ENCODE results near the gene MT2A.

The MT2A gene

GRCh38 chr16:56609463-56609921 is 1.1 kb downstream of the MT2A start:
- Histone ChIP-seq H3K4me1 (ENCODE audit: control insufficient read depth in 1 of 2, insufficient read depth in 2 of 2, low read length in 2 of 2) (peaks cover 19 to 44% of the 10 kb centered on the region in 2 donors), H3K27ac (ENCODE audit: low read depth, low read length) (peak overlapping the region; percentile 81), H3K4me3 (ENCODE audit: low read depth in 1 of 2, low read length in 2 of 2) (peak overlapping the region; percentile 85 to 95), H3K36me3 (ENCODE audit: control insufficient read depth in 1 of 2, insufficient read depth in 2 of 2, low read length in 2 of 2) (no peaks in the 10 kb centered on the region), H3K9ac (ENCODE audit: low read depth in 1 of 2, low read length in 2 of 2) (peak overlapping the region; percentile 81 to 89), H3K27me3 (ENCODE audit: control insufficient read depth in 1 of 2, insufficient read depth in 2 of 2, low read length in 2 of 2) (no peaks in the 10 kb centered on the region), H3K9me3 (ENCODE audit: control insufficient read depth in 1 of 2, low read length in 2 of 2) (no peaks in the 10 kb centered on the region)

- peaks cover 19 to 44% of the 10 kb centered on the region in 2 donors for H3K4me1 ChIP-seq (ENCODE audit: control insufficient read depth in 1 of 2, insufficient read depth in 2 of 2, low read length in 2 of 2)
- H3K27ac ChIP-seq (ENCODE audit: low read depth, low read length): peak overlapping the region; percentile 81
- H3K4me3 ChIP-seq (ENCODE audit: low read depth in 1 of 2, low read length in 2 of 2): peak overlapping the region; percentile 85 to 95
- H3K27me3 ChIP-seq (ENCODE audit: control insufficient read depth in 1 of 2, insufficient read depth in 2 of 2, low read length in 2 of 2): no peaks in the 10 kb centered on the region
- no peaks in the 10 kb centered on the region for H3K9me3 ChIP-seq (ENCODE audit: control insufficient read depth in 1 of 2, low read length in 2 of 2)
- H3K36me3 ChIP-seq (ENCODE audit: control insufficient read depth in 1 of 2, insufficient read depth in 2 of 2, low read length in 2 of 2): no peaks in the 10 kb centered on the region
- H3K9ac ChIP-seq (ENCODE audit: low read depth in 1 of 2, low read length in 2 of 2): peak overlapping the region; percentile 81 to 89
These were observed 1.7 kb downstream of the MT2A start for GRCh38 chr16:56610017-56610608.

GRCh38 chr16:56610609-56611111 is 2.3 kb downstream of the MT2A start:
- peak overlapping the region; percentile 85 to 95 for H3K4me3 ChIP-seq (ENCODE audit: low read depth in 1 of 2, low read length in 2 of 2)
- peak overlapping the region; percentile 81 for H3K27ac ChIP-seq (ENCODE audit: low read depth, low read length)
- H3K36me3 ChIP-seq (ENCODE audit: control insufficient read depth in 1 of 2, insufficient read depth in 2 of 2, low read length in 2 of 2): no peaks in the 10 kb centered on the region
- H3K27me3 ChIP-seq (ENCODE audit: control insufficient read depth in 1 of 2, insufficient read depth in 2 of 2, low read length in 2 of 2): no peaks in the 10 kb centered on the region
- H3K9me3 ChIP-seq (ENCODE audit: control insufficient read depth in 1 of 2, low read length in 2 of 2): no peaks in the 10 kb centered on the region
- H3K9ac ChIP-seq (ENCODE audit: low read depth in 1 of 2, low read length in 2 of 2): peak overlapping the region; percentile 81 to 89
- H3K4me1 ChIP-seq (ENCODE audit: control insufficient read depth in 1 of 2, insufficient read depth in 2 of 2, low read length in 2 of 2): peaks cover 19 to 44% of the 10 kb centered on the region in 2 donors

DNA sequence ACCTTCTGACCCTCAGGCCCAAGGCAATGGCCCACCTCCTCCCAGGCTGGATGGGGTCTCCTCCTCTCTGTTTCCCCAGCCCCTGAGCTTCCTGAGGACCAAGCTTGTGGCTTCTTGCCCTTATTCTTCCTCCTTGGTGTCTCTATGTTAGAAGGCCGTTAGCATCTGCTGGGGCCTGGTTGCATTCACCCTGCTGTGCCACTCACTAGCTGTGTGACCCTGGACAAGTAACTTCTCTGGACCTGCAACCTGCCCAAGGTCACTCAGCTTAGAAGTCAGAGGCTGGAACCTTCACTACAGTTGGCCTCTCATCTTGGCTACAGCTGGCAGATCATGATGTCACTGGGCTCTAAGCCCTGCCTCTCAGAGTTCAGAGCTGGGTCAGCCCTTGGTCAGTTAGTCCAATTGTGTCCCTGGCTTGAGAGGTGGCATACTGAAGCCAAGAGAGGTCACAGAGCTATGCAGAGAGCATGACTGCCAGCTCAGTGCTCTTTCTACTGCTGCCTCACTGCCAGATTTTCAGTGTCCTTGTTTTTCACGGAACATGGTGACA is 3.0 kb downstream of the MT2A start:
- no peak overlapping the region for H3K27ac ChIP-seq (ENCODE audit: low read depth, low read length)
- peak overlapping the region in 1 of 2 donors; percentile 25 for H3K9ac ChIP-seq (ENCODE audit: low read depth in 1 of 2, low read length in 2 of 2)
- no peak overlapping the region for H3K4me3 ChIP-seq (ENCODE audit: low read depth in 1 of 2, low read length in 2 of 2)
- H3K27me3 ChIP-seq (ENCODE audit: control insufficient read depth in 1 of 2, insufficient read depth in 2 of 2, low read length in 2 of 2): no peaks in the 10 kb centered on the region
- no peaks in the 10 kb centered on the region for H3K9me3 ChIP-seq (ENCODE audit: control insufficient read depth in 1 of 2, low read length in 2 of 2)
- H3K4me1 ChIP-seq (ENCODE audit: control insufficient read depth in 1 of 2, insufficient read depth in 2 of 2, low read length in 2 of 2): peaks cover 19 to 40% of the 10 kb centered on the region in 2 donors
- H3K36me3 ChIP-seq (ENCODE audit: control insufficient read depth in 1 of 2, insufficient read depth in 2 of 2, low read length in 2 of 2): no peaks in the 10 kb centered on the region

- peaks cover 19 to 35% of the 10 kb centered on the region in 2 donors for H3K4me1 ChIP-seq (ENCODE audit: control insufficient read depth in 1 of 2, insufficient read depth in 2 of 2, low read length in 2 of 2)
- H3K9ac ChIP-seq (ENCODE audit: low read depth in 1 of 2, low read length in 2 of 2): no peak overlapping the region
- no peaks in the 10 kb centered on the region for H3K36me3 ChIP-seq (ENCODE audit: control insufficient read depth in 1 of 2, insufficient read depth in 2 of 2, low read length in 2 of 2)
- H3K27ac ChIP-seq (ENCODE audit: low read depth, low read length): no peak overlapping the region
- H3K27me3 ChIP-seq (ENCODE audit: control insufficient read depth in 1 of 2, insufficient read depth in 2 of 2, low read length in 2 of 2): no peaks in the 10 kb centered on the region
- no peak overlapping the region for H3K4me3 ChIP-seq (ENCODE audit: low read depth in 1 of 2, low read length in 2 of 2)
- H3K9me3 ChIP-seq (ENCODE audit: control insufficient read depth in 1 of 2, low read length in 2 of 2): no peaks in the 10 kb centered on the region
These were observed 5.3 kb downstream of the MT2A start for GRCh38 chr16:56613706-56614105.

DNA sequence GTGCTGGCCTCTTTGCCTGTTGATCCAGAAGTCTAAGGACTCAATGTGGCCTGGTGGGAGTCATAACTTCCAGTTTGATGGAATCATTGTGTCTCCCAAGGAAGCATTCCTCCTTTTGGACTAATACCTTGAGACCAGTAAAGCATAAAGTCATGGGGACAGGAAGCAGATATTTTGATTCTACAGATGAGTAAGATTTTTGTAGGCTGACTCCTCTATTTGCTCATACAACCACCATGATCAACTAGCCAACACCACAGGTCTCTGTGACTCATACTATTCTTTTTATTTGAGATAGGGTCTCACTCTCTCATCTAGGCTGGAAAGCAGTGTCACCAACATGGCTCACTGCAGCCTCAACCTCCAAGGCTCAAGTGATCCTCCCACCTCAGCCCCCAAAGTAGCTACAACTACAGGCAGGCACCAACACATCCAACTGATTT is 6.2 kb downstream of the MT2A start:
- Histone ChIP-seq H3K9me3 (ENCODE audit: control insufficient read depth in 1 of 2, low read length in 2 of 2) (no peaks in the 10 kb centered on the region), H3K4me1 (ENCODE audit: control insufficient read depth in 1 of 2, insufficient read depth in 2 of 2, low read length in 2 of 2) (peaks cover 19 to 30% of the 10 kb centered on the region in 2 donors), H3K36me3 (ENCODE audit: control insufficient read depth in 1 of 2, insufficient read depth in 2 of 2, low read length in 2 of 2) (no peaks in the 10 kb centered on the region)

GRCh38 chr16:56615353-56615752 is 7.0 kb downstream of the MT2A start:
- peaks cover 19 to 24% of the 10 kb centered on the region in 2 donors for H3K4me1 ChIP-seq (ENCODE audit: control insufficient read depth in 1 of 2, insufficient read depth in 2 of 2, low read length in 2 of 2)
- H3K27ac ChIP-seq (ENCODE audit: low read depth, low read length): no peak overlapping the region
- H3K36me3 ChIP-seq (ENCODE audit: control insufficient read depth in 1 of 2, insufficient read depth in 2 of 2, low read length in 2 of 2): no peaks in the 10 kb centered on the region
- no peaks in the 10 kb centered on the region for H3K9me3 ChIP-seq (ENCODE audit: control insufficient read depth in 1 of 2, low read length in 2 of 2)
- no peaks in the 10 kb centered on the region for H3K27me3 ChIP-seq (ENCODE audit: control insufficient read depth in 1 of 2, insufficient read depth in 2 of 2, low read length in 2 of 2)
- no peak overlapping the region for H3K4me3 ChIP-seq (ENCODE audit: low read depth in 1 of 2, low read length in 2 of 2)
- H3K9ac ChIP-seq (ENCODE audit: low read depth in 1 of 2, low read length in 2 of 2): no peak overlapping the region

More for the DNA sequence above, 6.2 kb downstream of the MT2A start:
- no peaks in the 10 kb centered on the region for H3K27me3 ChIP-seq (ENCODE audit: control insufficient read depth in 1 of 2, insufficient read depth in 2 of 2, low read length in 2 of 2)
- H3K27ac ChIP-seq (ENCODE audit: low read depth, low read length): no peak overlapping the region
- no peak overlapping the region for H3K9ac ChIP-seq (ENCODE audit: low read depth in 1 of 2, low read length in 2 of 2)
- H3K4me3 ChIP-seq (ENCODE audit: low read depth in 1 of 2, low read length in 2 of 2): no peak overlapping the region

GRCh38 chr16:56616608-56617211 is 8.3 kb downstream of the MT2A start:
- Histone ChIP-seq H3K27ac (ENCODE audit: low read depth, low read length) (no peak overlapping the region), H3K9me3 (ENCODE audit: control insufficient read depth in 1 of 2, low read length in 2 of 2) (no peaks in the 10 kb centered on the region), H3K27me3 (ENCODE audit: control insufficient read depth in 1 of 2, insufficient read depth in 2 of 2, low read length in 2 of 2) (no peaks in the 10 kb centered on the region), H3K4me1 (ENCODE audit: control insufficient read depth in 1 of 2, insufficient read depth in 2 of 2, low read length in 2 of 2) (peaks cover 11 to 13% of the 10 kb centered on the region in 2 donors), H3K4me3 (ENCODE audit: low read depth in 1 of 2, low read length in 2 of 2) (peak overlapping the region; percentile 61 to 65), H3K9ac (ENCODE audit: low read depth in 1 of 2, low read length in 2 of 2) (peak overlapping the region; percentile 44), H3K36me3 (ENCODE audit: control insufficient read depth in 1 of 2, insufficient read depth in 2 of 2, low read length in 2 of 2) (no peaks in the 10 kb centered on the region)

GRCh38 chr16:56617212-56618085 is 9.1 kb downstream of the MT2A start:
- no peak overlapping the region for H3K27ac ChIP-seq (ENCODE audit: low read depth, low read length)
- no peaks in the 10 kb centered on the region for H3K36me3 ChIP-seq (ENCODE audit: control insufficient read depth in 1 of 2, insufficient read depth in 2 of 2, low read length in 2 of 2)
- peak overlapping the region; percentile 51 to 63 for H3K9ac ChIP-seq (ENCODE audit: low read depth in 1 of 2, low read length in 2 of 2)

More at GRCh38 chr16:56617212-56618085, 9.1 kb downstream of the MT2A start:
- Histone ChIP-seq H3K4me3 (ENCODE audit: low read depth in 1 of 2, low read length in 2 of 2) (peak overlapping the region; percentile 61 to 65), H3K27me3 (ENCODE audit: control insufficient read depth in 1 of 2, insufficient read depth in 2 of 2, low read length in 2 of 2) (no peaks in the 10 kb centered on the region), H3K9me3 (ENCODE audit: control insufficient read depth in 1 of 2, low read length in 2 of 2) (no peaks in the 10 kb centered on the region), H3K4me1 (ENCODE audit: control insufficient read depth in 1 of 2, insufficient read depth in 2 of 2, low read length in 2 of 2) (peaks cover 10 to 13% of the 10 kb centered on the region in 2 donors)

Measured in duodenal mucosa (tissue), 2 donors.